Fibroblast of lung (primary cell): ENCODE measurements around the gene CREBRF.

Experiments used
- EZH2 ChIP-seq: IDR thresholded peaks from 2 replicates; pipeline ENCODE4 v1.5.1; 2012; ENCODE audit warnings: low read length, control low read depth, mild to moderate bottlenecking; ENCODE audit errors: missing control alignments
- TF ChIP-seq, protein P1 (sequence below), 2 donors: IDR thresholded peaks in 1 of 2; conservative IDR thresholded peaks in 1 of 2; 1 replicate in 1 of 2; 2 replicates in 1 of 2; pipeline ENCODE4 v1.5.1; 2011 to 2012; ENCODE audit warnings: low read length in 2 of 2, control low read depth in 1 of 2, inconsistent platforms in 1 of 2, low read depth in 1 of 2, mild to moderate bottlenecking in 1 of 2

DNA sequence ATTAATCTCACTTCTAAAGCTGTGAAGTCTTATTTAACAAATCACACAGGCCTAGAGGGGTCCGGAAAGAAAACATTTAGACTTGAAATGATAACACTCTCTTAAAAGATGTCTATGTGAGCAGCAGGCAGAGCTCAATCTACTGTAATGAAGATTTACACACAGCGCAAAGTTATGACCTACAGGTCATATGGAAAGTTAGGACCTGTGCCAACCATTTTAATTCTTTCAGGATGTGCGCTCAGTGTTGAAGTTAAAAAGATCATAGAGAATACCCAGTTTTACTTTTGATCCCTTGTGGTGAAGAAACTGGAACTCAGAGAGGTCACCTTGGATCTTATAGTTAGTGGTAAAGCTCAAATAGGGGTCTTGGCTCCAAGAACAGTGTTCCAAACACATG is 3.1 kb upstream of the CREBRF start:
- TF ChIP-seq, protein P1, sequence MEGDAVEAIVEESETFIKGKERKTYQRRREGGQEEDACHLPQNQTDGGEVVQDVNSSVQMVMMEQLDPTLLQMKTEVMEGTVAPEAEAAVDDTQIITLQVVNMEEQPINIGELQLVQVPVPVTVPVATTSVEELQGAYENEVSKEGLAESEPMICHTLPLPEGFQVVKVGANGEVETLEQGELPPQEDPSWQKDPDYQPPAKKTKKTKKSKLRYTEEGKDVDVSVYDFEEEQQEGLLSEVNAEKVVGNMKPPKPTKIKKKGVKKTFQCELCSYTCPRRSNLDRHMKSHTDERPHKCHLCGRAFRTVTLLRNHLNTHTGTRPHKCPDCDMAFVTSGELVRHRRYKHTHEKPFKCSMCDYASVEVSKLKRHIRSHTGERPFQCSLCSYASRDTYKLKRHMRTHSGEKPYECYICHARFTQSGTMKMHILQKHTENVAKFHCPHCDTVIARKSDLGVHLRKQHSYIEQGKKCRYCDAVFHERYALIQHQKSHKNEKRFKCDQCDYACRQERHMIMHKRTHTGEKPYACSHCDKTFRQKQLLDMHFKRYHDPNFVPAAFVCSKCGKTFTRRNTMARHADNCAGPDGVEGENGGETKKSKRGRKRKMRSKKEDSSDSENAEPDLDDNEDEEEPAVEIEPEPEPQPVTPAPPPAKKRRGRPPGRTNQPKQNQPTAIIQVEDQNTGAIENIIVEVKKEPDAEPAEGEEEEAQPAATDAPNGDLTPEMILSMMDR (conservative IDR thresholded peaks at IDR 0.05 in 1 of 2, IDR thresholded peaks at IDR 0.05 in 1 of 2; ENCODE audit: low read depth in 1 of 2, low read length in 2 of 2) = no peak
- TF ChIP-seq EZH2 = no peak
